Activated CD4-positive, alpha-beta T cell treated with anti-CD3 and anti-CD28 coated beads, Interleukin-2, amount 10 ng/mL, durations not matched to agents 7 days and 5 days (primary cell): ENCODE data around the gene KRTAP10-5. TPM values are rescaled to one million over a fixed set of nuclear protein-coding genes. Genes with fewer than 3 reads are reported as not detected.

ENCODE experiments used
- CTCF ChIA-PET: fragments of 350-600 bp; sonication (Branson Sonifier 250); formaldehyde crosslinking; loops from one replicate; lab custom pipeline; 2021; ENCODE audit warnings: antibody characterized with exemption; lab: Charles Lee
- POLR2A ChIA-PET: fragments of 350-600 bp; sonication (Branson Sonifier 250); formaldehyde crosslinking; loops from one replicate; lab custom pipeline; 2021; ENCODE audit warnings: antibody characterized with exemption; lab: Charles Lee
- DNase-seq: peaks from one replicate; pipeline ENCODE4 v3.0.0-alpha.2; 2020
- H3K27ac Mint-ChIP-seq: one replicate; pipeline ENCODE4 v1.8.0; 2021; ENCODE audit warnings: mild to moderate bottlenecking, moderate library complexity, mixed read lengths
- H3K27me3 Mint-ChIP-seq: one replicate; pipeline ENCODE4 v1.8.0; 2021; ENCODE audit warnings: mixed read lengths
- H3K36me3 Mint-ChIP-seq: one replicate; pipeline ENCODE4 v1.8.0; 2021; ENCODE audit warnings: low read depth, mixed read lengths
- H3K4me1 Mint-ChIP-seq: one replicate; pipeline ENCODE4 v1.8.0; 2021; ENCODE audit warnings: mixed read lengths
- H3K4me3 Mint-ChIP-seq: one replicate; pipeline ENCODE4 v1.8.0; 2021; ENCODE audit warnings: mild to moderate bottlenecking, moderate library complexity, mixed read lengths
- H3K9me3 Mint-ChIP-seq: one replicate; pipeline ENCODE4 v1.8.0; 2021; ENCODE audit warnings: mixed read lengths
- total RNA-seq, 2 experiments: library from RNA; stranded (reverse); gene quantifications; one replicate each; pipeline ENCODE4 v1.2.3, GENCODE V29; 2021

Gene KRTAP10-5
- total RNA-seq, 2 experiments from 2014 or later = not detected

DNA sequence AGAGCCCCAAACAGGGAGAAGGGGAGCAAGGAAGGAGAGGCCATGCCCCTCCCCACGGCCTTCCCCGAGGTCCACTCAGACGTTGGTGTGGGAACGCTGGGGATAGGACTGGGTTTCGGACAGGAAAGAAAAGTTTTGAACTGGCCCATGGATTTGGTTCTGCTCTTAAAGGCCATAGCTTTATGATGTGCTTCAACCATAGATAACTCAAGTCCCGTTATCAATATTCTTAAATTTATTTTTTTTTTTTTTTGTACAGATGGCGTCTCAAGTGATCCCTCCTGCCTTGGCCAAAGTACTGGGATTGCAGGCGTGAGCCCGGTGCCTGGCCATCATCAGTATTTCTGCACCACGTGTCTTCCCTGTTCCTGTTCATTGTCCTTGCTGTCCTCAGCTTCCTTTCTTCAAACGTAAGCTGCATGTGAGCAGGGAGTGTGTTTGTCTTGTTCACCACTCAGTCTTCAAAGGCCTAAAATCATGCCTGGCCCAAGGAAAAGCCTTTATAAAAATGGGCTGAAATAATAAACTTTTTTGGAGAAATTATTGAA, 39.6 kb downstream of the KRTAP10-5 start:
- no peak overlapping the region for H3K27ac Mint-ChIP-seq
- no peak overlapping the region for H3K4me3 Mint-ChIP-seq
- DNase-seq = no peak
- no peaks in the 10 kb centered on the region for H3K4me1 Mint-ChIP-seq
- no peaks in the 10 kb centered on the region for H3K27me3 Mint-ChIP-seq
- ChIA-PET CTCF (interaction anchor here (0.6 to 1.7 kb wide), 3 partner anchors 9 to 21 kb away, joined by 3 to 4 read pairs (median 3); partner anchors contain the start of gene KRTAP10-2), POLR2A (no interaction called here)
- peaks cover 2% of the 10 kb centered on the region for H3K36me3 Mint-ChIP-seq
- H3K9me3 Mint-ChIP-seq = peaks cover 9% of the 10 kb centered on the region

DNA sequence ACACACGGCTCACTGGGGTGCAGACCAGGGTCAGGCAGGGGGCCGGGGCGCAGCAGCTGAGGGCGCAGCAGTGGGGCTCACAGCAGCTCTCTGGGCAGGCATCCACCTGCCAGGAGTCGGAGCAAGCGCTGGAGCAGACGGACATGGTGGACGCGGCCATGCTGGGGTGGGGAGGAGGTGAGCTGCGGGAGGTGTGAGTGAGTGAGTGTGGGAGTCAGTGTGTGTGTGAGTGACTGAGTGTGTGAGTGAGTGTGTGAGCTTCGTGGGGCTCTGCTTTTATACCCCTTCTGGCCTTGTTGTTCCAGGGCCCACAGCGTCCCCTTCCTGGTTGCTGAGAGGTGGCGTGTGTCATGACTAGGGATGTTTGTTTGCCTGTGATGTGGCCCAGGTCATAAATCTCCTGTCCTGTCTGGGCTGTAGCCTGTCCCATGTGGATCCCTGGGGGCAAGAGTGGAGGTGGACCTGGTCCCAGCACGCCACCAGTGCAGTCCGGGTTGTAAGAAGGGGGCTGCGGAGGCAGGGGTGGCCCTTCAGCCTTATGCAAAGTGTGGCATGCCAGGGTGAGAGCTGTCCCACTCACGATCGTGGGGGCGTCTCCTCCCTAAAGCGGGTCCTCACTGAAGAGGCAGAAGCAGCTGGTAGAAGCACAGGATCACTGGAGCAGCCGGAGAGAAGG, 40.3 kb downstream of the KRTAP10-5 start, which contains the start of gene KRTAP10-1:
Gene KRTAP10-1, minus strand, starts transcription at position 205 of the 676 bp plus-strand sequence. Its CDS starts 45 bp downstream, at position 160.
- H3K27me3 Mint-ChIP-seq = no peaks in the 10 kb centered on the region
- ChIA-PET POLR2A (no interaction called here), CTCF (interaction anchor here (0.6 to 1.0 kb wide), 2 partner anchors 8 to 20 kb away, joined by 3 to 4 read pairs; no protein-coding TSS in a partner anchor)
- no peak within 1 kb of the TSS for H3K27ac Mint-ChIP-seq
- H3K4me3 Mint-ChIP-seq = no peak within 1 kb of the TSS
- H3K36me3 Mint-ChIP-seq = no peaks in the 10 kb centered on the region
- no peak for DNase-seq
- H3K4me1 Mint-ChIP-seq = no peaks in the 10 kb centered on the region
- peaks cover 6% of the 10 kb centered on the region for H3K9me3 Mint-ChIP-seq

DNA sequence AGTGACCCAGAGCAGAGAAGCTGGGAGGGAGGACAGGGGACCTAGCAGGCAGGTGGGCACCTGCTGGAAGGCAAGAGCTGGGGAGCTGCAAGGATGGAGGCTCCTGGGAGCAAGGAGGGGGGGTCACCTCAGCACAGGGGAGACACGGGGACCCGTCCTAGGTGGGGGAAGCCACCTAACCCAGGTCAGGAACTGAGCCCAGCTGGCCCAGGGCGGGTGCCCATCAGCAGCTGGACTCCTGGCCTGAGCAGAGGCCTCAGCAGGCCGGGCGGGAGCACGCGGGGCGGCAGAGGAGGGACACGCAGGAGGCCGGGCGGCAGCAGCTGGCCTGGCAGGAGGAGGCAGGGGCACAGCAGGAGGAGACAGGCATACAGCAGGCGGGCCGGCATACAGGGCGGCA, 41.4 kb downstream of the KRTAP10-5 start:
- CTCF ChIA-PET = no interaction called here
- POLR2A ChIA-PET = interaction anchor here (0.6 kb wide), 1 partner anchor 466 kb away, joined by 4 read pairs; no protein-coding TSS in a partner anchor

DNA sequence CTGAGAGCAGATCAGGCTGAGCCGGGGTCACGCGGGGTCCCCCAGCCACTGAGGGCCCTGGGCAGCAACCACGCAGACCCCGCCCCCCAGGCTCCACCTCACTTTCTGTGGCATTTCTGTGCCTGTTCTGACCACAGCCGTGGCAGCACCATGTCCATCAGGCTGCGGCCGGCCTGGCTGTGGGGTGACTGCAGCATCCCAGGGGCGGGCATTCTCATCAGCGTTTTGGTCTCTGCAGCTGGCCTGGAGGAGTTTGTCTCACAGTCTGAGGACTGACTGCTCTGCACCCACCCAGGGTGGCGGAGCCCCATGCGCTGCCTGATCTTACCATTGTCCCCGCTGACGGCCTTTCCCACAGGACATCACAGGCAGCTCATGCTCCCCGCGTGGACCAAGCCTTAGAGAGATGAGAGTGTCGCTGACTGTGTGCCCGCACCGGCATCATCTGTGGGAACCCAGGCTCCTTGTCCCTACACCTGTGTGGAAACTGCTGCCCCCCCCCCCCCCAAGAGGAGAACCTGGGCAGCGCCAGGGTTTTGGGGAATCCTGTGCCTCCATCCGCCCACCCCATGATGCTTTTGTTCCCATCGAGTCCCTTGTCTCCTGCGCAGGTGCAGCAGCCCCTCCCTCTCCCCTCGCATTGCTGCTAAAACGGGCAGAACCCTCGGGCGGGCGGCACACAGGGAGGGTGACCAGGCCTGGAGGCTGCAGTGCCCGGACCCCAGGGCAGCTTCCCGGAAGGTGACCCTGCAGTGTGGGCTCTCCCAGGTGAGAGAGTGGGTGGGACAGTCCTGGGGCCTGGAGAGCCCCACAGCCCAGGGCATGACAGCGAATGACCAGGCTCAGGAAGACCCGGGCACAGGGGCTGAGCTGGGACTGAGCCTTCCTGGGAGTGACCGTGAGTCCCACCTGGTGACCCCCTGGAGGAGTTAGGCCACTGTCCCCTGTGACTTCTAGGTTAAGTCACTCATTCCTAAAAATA, 42.2 kb downstream of the KRTAP10-5 start:
- Mint-ChIP-seq H3K27ac (no peak overlapping the region), H3K9me3 (peaks cover 6% of the 10 kb centered on the region), H3K4me3 (no peak overlapping the region), H3K36me3 (no peaks in the 10 kb centered on the region), H3K4me1 (no peaks in the 10 kb centered on the region), H3K27me3 (no peaks in the 10 kb centered on the region)
- POLR2A ChIA-PET = interaction anchor here (0.6 kb wide), 1 partner anchor 465 kb away, joined by 4 read pairs; no protein-coding TSS in a partner anchor
- CTCF ChIA-PET = interaction anchor here (1.9 kb wide), 1 partner anchor 28 kb away, joined by 7 read pairs; no protein-coding TSS in a partner anchor
- DNase-seq = no peak

More for the DNA sequence above, 41.4 kb downstream of the KRTAP10-5 start:
- Mint-ChIP-seq H3K27ac (no peak overlapping the region), H3K9me3 (peaks cover 6% of the 10 kb centered on the region), H3K27me3 (no peaks in the 10 kb centered on the region), H3K36me3 (no peaks in the 10 kb centered on the region), H3K4me1 (no peaks in the 10 kb centered on the region), H3K4me3 (no peak overlapping the region)
- DNase-seq = no peak

DNA sequence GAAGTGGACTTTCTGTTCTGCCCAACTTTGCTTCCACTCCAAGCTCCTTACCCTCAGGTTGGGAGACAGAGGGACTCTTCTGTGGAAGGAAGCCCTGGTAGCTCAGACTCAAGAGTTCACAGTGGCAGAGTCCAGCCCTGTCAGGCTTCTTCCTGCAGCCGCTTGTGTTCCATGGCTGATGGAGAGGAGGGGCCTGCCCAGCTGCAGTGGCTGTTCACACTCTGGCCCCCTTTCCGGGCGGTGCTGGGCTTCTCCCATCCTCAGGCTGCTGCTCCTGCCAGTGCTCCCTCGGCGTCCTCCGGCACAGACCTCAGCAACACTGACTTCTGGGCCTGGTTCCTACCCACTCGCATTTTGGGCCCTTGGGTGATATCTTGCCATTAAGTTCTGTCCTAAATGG, 44.4 kb downstream of the KRTAP10-5 start:
- Mint-ChIP-seq H3K4me3 (no peak overlapping the region), H3K36me3 (no peaks in the 10 kb centered on the region), H3K4me1 (no peaks in the 10 kb centered on the region), H3K9me3 (peaks cover 1% of the 10 kb centered on the region), H3K27ac (no peak overlapping the region), H3K27me3 (no peaks in the 10 kb centered on the region)
- ChIA-PET POLR2A (no interaction called here), CTCF (interaction anchor here (0.5 to 1.0 kb wide), 2 partner anchors 39 to 115 kb away, joined by 3 read pairs; no protein-coding TSS in a partner anchor)
- DNase-seq = no peak

DNA sequence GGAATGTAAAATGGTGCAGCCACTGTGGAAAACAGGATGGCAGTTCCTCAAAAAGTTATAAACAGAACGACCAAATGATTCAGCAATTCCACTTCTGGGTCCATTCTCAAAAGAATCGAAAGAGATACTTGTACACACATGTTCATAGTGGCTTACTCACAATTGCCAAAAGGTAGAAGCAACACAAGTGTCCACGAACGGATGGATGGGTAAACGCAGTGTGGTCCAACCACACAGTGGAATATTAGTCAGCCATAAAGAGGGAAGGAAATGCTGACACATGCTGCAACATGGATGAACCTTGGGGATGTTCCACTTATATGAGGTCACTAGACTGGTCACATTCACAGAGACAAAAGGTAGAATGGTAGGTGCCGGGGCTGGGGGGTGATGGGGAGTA, 45.7 kb downstream of the KRTAP10-5 start:
- no peak for DNase-seq
- CTCF ChIA-PET = no interaction called here

DNA sequence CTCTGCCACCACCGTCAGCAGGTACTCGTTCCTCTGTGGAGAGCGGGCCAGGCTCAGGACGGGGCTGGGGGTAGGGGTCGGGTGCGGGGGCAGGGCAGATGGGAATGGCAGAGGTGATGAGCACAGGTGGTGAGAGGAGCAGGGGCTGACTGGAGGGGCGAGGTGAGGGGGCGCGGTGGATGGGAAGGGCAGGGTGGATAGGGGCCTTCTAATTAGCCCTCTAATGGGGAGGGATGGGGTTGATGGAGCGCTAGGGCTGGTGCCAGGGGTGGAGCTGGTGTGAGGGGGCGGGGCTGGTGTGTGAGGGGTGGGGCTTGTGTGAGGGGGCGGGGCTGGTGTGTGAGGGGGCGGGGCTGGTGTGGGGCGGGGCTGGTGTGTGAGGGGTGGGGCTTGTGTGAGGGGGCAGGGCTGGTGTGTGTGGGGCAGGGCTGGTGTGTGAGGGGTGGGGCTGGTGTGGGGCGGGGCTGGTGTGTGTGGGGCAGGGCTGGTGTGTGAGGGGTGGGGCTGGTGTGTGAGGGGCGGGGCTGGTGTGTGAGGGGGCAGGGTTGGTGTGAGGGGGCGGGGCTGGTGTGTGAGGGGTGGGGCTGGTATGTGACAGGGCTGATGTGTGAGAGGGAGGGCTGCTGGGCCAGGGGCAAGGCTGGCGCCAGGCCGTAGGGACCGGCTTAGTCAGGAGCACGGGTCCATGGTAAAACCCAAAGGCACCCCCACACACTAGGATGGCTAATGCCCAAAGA, 46.3 kb downstream of the KRTAP10-5 start:
- H3K4me3 Mint-ChIP-seq = no peak overlapping the region
- no peaks in the 10 kb centered on the region for H3K36me3 Mint-ChIP-seq
- no peak overlapping the region for H3K27ac Mint-ChIP-seq
- ChIA-PET POLR2A (no interaction called here), CTCF (interaction anchor here (0.6 kb wide), 1 partner anchor 109 kb away, joined by 4 read pairs; no protein-coding TSS in a partner anchor)
- DNase-seq = no peak
- H3K4me1 Mint-ChIP-seq = no peaks in the 10 kb centered on the region
- no peaks in the 10 kb centered on the region for H3K27me3 Mint-ChIP-seq
- H3K9me3 Mint-ChIP-seq = no peaks in the 10 kb centered on the region

More for the DNA sequence above, 45.7 kb downstream of the KRTAP10-5 start:
- Mint-ChIP-seq H3K27ac (no peak overlapping the region), H3K27me3 (no peaks in the 10 kb centered on the region), H3K4me3 (no peak overlapping the region), H3K9me3 (no peaks in the 10 kb centered on the region), H3K36me3 (no peaks in the 10 kb centered on the region), H3K4me1 (no peaks in the 10 kb centered on the region)
- POLR2A ChIA-PET = no interaction called here

DNA sequence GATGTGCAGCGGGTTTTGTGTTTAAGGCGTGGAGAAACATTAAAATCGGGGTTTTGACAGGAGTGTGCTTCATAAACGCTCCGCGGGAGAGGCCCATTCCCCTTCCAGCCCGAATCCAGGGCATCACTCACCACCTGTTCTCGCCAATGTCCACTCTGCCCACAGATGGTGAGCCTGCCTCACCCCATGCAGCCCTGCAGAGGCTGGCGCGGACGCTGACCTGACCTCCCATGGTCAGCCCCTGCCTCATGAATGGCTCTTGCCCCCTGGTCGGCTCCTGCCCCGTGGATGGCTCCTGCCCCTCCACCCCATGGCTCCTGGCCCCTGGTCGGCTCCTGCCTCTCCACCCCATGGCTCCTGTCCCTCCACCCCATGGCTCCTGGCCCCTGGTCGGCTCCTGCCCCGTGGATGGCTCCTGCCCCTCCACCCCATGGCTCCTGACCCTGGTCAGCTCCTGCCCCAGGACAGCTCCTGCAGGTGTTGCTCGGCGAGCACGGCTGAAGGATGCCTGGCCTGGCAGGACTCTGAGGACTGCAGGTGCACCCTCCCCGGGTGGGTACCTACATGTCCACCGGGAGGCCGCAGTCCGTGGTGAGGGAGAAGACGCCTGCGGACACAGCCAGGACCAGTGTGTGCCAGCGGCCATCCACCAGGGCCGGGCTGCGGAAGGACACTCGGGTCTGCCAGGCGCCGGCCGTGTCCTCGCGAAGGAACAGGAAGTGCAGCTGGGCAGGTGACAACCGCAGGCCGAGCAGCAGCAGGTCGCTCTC, 47.1 kb downstream of the KRTAP10-5 start:
- Mint-ChIP-seq H3K9me3 (no peaks in the 10 kb centered on the region), H3K36me3 (no peaks in the 10 kb centered on the region), H3K27me3 (no peaks in the 10 kb centered on the region), H3K27ac (no peak overlapping the region), H3K4me1 (no peaks in the 10 kb centered on the region), H3K4me3 (no peak overlapping the region)
- ChIA-PET POLR2A (no interaction called here), CTCF (interaction anchor here (0.6 kb wide), 1 partner anchor 110 kb away, joined by 4 read pairs; no protein-coding TSS in a partner anchor)
- no peak for DNase-seq

DNA sequence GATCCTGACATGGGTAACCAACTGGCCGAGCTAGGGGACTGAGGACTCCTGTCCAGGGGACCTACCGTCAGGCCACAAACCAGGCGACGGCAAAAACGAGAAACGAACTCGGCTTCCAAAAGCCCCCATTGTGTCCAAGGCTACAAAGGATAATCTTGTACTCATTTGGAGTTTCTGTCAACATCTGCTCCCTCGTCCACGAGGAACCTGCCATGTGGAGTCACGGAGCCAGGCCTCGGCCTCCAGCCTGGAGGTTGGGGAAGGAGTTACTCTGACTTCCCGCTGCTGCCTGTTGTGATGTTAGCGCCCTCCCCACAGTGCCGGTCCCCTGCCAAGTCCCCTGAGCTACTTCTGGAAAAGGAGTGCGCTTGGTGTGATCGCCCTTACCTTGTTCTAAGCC, 47.7 kb downstream of the KRTAP10-5 start:
- no peak for DNase-seq
- ChIA-PET CTCF (no interaction called here), POLR2A (no interaction called here)
- no peak overlapping the region for H3K4me3 Mint-ChIP-seq
- no peaks in the 10 kb centered on the region for H3K27me3 Mint-ChIP-seq
- no peak overlapping the region for H3K27ac Mint-ChIP-seq
- H3K4me1 Mint-ChIP-seq = no peaks in the 10 kb centered on the region
- H3K36me3 Mint-ChIP-seq = no peaks in the 10 kb centered on the region
- no peaks in the 10 kb centered on the region for H3K9me3 Mint-ChIP-seq

DNA sequence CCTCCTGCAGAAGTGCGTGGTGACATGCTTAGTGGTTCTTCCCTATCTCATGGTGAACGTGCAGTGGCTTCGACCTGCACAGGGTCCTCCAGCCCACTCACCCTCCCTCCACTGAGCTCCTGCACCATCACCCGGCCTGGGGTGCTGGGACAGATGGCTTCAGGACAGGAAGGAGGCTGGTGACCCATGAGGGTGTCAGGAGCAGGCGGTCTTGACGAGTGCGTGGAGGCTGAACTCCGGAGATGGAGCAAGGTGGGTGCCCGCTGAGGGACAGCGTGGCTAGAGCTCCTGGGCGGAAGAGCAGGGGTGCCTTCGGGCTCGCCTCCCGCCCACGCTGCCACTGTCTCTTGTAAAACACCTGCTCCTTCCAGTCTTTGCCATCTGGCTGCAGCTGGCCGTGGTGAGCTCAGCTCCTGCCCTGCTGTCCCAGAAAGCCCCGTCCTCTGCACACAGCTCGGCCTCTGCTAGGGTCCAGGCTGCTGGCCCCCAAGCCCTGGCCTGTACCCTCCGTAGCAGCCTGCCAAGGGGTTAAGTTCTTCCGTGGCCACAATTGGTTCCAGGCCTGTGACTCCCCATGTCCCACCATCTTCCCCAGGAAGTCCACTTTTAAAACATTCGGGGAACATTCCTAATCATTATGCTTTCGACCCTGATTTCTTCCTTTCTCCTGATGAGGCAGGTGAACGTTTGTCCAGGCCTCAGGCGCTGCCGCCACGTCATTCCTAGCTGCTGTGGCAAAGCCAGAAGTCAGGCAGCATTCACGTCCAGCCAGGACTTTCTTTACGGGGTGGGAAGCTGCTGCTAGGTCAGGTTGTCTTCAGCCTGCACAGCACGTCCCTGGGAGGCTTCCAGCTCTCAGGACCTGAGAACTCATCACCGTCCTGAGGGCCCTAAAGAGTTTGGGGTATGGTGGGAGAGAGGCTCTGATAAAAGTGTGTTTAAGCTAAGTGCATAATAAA, 48.5 kb downstream of the KRTAP10-5 start:
- POLR2A ChIA-PET = no interaction called here
- no peak for DNase-seq
- no peaks in the 10 kb centered on the region for H3K9me3 Mint-ChIP-seq
- no peaks in the 10 kb centered on the region for H3K36me3 Mint-ChIP-seq
- H3K27me3 Mint-ChIP-seq = no peaks in the 10 kb centered on the region
- H3K4me3 Mint-ChIP-seq = no peak overlapping the region
- H3K4me1 Mint-ChIP-seq = no peaks in the 10 kb centered on the region
- H3K27ac Mint-ChIP-seq = no peak overlapping the region
- CTCF ChIA-PET = interaction anchor here (0.6 to 1.4 kb wide), 3 partner anchors 9 to 21 kb away, joined by 3 to 4 read pairs (median 4); no protein-coding TSS in a partner anchor
